ENCODE data around the gene ERMAP.
"Not testable (repeated sequence)": the region's sequence is repeated elsewhere in the genome, so short reads cannot be mapped to it uniquely, and the experiment has no call there.

The ERMAP gene

DNA sequence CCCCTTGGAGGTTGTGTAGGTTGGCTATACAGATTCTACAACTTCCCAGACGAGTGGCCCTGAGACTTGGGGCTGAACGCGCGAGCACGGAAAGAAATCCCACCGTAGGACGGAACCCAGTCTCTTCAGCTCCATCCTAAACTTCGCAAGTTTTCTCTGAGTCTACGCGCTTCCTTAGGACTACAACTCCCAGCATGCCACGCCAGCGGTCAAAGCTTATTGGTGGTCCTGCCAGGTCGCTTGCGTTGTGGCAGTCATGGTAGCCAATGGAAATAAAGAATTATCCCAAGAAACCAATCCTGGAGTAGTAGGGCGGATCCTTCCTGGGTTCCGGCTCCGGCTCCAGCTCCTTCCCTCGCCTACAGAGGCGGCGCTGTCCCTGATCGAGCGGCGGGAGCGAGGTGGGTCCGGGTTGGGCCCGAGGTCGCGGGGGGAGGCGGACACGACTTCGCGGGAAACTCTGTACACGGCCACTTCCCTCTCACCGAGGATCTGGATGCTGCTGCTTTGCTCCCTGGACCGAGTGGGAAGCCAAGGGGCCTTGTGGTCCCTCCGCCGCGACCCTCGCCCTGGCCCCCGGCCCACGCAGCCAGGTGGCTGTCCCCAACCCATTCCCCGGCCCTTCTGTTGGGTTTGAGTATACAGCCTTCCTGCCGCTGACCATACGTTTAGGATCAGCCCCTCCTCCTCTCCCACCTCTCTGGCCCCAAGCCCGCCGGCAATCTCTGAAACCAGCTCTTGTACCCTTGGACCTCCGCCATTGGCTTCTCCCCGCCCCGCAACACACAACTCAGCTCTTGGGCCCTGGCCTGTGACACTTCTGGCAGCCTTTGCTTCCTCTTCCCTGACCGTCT is 29.6 kb downstream of the ERMAP start, which contains the start of gene ZNF691:
Gene ZNF691 (plus strand): TSS at position 357 of the 854 bp plus-strand sequence. CDS start 3,046 bp downstream, outside the sequence.
- DNase-seq: peak; percentile 91

DNA sequence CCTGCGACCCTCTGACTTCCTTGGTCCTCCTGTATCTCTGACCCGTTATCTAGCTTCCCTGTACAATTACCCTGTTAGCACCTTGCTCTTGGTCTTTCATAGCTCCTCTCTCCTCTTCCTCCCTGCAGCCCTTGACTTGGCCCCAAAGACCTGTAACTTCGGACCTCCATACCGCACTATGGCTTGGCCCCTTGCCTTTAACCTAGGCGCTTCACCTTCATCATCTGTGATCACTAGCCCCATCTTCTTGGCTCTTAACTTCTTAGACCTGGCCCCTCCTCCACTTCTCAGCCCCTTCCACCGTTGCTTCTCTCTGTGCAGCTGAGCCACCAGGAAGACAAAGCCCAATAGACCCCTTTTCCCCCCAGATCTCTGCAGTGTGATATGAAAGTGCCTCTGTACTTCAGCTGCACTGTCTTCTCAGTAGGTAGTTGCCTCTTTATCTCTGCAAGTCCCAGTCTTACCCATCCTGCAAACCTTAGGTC is 30.2 kb downstream of the ERMAP start:
- no peak for DNase-seq

DNA sequence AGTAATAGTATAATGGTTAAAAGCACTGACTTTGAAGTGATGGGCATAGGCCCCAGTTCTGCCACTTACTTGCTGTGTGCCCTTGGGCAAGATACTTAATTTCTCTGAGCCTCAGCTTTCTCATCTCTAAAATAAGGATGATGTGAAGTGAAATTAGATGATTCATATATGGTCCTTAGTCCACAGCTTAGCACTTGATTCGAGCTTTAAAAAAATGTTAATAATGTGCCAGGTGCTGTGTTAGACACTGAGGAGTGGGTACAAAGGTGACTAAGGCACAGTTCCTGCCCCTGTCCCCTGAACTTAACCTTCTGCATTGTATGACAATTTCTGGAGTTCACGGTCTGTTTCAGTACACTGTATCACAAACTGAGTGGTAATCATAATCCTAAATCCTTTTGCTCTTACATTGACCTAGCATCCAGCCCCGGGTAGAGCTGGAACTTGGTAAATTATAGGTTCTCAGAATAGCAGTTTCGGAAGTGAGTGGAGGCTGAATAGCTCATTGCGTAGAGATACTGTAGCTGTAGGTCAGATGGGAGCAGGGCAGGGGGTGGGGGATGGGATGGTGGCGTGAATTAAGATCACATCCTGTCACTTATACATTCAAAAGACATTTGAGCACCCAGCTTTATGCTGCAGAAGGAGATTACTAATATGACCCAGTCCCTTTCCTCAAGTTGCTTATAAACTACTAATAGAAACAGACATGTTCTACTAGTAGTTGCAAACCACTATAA is 31.0 kb downstream of the ERMAP start:
- no peak for DNase-seq

DNA sequence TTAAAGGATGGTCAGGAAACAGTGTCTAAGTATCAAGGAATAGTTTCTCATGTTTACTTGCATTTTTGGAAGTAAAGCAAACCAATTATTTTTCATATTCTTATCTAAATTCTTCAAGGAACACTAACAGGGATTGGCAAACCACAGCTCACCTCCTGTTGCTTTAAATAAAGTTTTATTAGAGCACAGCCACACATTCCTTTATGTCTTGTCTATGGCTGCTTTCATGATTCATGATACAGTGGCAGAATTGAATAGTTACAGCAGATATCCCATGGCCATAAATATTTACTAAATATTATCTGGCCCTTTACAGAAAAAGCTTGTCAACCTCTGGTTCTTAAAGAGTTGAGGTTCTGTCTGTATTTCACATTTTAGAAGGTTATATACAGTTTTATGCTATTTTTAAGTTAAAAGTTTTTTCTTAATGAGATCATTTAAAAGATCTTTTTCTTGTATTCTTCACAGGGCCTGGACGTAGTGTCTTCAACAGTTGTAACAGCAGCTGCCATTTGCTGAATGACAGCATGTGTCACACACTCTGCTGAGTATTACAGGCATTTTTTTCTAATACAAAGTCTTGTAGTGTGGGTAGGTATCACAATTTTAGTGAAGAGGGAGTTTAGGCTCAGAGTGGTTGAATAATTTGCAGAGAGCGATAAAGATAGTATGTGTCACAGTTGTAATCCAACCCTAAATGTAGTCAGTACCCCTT is 32.1 kb downstream of the ERMAP start:
- DNase-seq: no peak

DNA sequence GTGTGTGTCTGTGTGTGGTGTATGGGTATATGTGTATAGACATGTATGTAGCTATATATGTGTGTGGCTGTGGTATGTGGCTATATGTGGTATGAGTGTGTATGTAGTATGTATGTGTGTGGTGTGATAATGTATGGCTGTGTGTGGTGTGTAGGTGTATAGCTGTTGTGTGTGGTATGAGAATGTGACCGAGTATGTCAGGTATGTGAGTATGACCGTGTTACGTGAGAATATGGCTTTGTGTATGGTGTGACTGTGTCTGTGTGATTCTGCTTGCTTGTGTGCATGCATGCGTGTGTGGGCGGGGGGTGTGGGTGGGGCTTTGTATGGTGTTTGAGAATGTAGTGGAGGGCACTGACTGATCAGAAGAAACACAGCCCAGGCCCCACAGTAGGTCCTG is 33.0 kb downstream of the ERMAP start:
- no peak for DNase-seq

DNA sequence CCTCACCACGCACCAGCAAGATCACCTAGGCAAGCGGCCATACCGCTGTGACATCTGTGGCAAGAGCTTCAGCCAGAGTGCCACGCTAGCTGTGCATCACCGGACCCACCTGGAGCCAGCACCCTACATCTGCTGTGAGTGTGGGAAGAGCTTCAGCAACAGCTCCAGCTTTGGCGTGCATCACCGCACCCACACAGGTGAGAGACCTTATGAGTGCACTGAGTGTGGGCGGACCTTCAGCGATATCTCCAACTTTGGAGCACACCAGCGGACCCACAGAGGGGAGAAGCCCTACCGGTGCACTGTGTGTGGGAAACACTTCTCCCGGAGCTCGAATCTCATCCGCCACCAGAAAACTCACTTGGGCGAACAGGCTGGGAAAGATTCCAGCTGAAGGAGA is 34.5 kb downstream of the ERMAP start:
- no peak for DNase-seq

DNA sequence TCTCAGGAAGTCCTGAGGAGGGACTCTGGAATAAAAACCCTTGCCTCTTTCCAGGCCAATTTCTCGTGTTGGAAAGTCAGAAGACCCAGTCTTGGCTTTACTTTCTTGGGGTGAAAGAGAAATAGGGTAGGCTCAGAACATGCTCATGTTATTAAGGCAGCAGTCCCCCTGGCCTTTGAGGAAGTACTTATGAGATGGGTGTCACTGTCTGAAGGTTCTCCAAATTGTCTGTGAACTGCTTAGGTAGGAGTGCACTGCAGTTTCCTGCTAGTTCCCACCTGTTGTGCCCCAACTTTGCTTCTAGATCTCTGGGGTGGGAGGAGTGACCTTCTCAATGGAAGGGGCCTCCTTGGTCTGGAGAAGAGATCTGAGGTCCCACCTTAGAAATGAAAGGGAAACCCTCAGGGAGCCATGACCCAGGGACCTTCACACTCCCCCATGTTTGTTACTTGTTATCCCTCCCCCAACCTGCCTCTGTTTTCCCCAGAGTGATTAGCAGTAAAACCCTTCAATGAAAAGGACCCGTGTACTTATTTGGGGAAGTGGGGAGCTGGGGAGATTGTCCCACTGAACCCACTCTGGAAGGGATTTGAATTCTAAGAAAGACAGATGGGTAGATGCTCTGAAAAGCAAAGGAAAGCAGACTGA is 35.2 kb downstream of the ERMAP start:
- DNase-seq: no peak

DNA sequence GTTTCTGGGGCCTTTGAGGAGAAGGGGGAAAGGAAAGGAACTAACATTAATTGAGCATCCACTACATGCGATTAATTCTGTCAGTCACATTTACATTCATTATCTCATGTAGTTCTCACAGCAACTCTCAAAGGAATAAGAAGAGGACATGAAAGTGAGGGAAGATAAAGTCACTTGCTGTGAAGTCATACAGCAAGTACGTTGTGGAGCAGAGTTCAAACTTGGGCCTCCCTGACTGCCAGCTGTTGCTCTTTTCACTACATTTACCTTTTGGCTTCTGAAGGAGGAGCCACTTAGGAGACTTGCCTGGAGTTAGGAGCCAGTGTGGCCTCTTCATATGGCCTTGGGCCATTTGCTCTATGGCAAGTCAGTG is 35.7 kb downstream of the ERMAP start:
- no peak for DNase-seq

DNA sequence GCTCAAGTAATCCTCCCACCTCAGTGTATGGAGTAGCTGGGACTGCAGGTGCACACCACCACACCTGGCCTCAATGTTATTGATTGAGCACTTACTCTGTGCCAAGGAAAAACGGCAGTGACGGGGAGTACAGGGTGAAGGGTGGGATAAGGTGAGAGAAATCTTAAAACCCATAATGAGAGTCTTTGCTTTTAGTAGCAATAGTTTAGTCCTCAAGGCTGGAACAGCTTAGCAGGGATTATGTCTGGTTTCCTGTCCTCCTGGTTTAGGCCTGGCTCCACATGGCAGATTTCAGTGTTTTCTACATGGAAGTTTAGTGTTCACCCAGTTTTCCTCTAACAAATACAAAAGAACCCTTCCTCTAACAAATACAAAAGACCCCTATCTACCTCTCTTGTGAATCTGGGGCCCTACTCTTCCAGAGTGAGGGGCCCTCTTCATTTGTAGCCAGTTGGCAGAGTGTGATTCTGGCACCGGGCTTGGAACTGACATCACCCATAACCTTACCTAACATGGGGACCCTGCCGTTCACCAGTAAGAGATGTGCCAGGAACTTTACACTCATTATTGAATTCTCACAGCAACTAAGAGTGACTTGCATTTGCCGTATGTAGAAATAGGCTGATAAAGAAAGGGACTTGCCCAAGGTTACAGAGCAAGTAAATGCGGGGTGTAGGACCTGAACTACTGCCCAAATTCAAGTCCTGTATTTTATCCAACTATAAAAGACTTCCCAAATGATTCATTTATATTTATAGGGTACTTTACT is 36.4 kb downstream of the ERMAP start:
- no peak for DNase-seq

DNA sequence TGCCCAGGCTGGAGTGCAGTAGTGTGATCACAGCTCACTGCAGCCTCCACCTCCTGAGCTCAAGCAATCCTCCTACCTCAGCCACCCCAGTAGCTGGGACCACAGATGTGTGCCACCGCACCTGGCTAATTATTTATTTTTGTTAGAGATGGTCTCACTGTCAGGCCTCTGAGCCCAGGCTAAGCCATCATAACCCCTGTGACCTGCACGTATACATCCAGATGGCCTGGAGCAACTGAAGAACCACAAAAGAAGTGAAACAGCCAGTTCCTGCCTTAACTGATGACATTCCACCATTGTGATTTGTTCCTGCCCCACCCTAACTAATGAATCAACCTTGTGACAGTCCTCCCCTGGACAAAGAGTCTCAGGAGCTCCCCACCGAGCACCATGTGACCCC is 39.6 kb downstream of the ERMAP start:
- DNase-seq: not testable (repeated sequence)

DNA sequence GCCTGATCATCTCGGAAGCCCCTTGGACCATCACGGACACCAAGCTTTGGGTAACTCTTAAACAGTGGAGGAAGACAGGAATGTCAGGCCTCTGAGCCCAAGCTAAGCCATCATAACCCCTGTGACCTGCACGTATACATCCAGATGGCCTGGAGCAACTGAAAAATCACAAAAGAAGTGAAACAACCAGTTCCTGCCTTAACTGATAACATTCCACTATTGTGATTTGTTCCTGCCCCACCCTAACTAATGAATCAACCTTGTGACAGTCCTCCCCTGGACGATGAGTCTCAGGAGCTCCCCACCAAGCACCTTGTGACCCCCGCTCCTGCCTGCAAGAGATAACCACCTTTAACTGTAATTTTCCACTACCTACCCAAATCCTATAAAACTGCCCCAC is 42.4 kb downstream of the ERMAP start:
- DNase-seq: not testable (repeated sequence)

DNA sequence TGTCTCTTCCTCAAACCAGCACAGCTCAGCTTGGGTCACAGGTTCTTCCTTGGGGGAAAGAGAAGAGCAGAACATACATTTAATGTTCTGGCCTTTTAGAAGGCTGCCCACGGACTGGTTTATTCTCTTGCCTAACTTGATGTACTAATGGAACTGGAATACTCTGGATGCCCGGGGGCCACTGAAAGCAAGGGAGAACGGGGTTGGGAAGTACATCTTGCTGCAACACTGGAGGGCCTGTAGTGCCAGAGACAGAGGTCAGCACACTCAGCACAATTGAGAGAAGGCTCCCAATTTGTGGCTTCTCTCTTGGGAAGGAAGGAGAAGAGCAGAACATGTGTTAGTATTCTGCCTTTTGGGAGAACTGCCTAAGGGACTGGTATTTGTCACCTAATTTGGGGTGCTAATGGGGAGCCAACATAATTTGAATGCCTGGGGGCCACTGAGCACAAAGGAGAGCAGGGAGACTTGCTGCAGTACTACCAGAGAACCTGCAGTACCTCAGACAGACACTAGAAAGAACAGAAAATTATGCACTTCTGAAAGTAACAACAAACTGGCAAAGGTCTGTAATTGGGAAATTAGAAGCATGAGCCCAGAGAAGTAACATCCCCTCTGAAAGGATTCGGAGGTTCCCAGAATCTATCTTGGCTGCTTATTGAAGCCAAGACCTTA is 43.6 kb downstream of the ERMAP start:
- no peak for DNase-seq

DNA sequence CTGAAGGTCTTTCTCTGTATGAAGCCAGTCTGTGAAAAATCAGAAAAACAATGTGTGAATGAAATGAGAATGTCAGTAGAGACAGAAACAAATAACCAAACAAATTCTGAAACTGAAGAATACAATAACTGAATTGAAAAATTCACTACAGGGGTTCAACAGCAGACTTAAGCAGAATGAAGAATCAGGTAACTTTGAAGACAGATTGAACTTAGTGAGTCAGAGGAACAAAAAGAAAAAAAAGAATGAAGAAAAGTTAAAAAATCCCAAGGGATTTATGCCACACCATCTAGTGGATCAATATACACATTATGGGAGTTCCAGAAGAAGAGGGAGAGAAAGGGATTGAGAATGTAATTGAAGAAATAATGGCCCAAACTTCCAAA is 44.1 kb downstream of the ERMAP start:
- no peak for DNase-seq

DNA sequence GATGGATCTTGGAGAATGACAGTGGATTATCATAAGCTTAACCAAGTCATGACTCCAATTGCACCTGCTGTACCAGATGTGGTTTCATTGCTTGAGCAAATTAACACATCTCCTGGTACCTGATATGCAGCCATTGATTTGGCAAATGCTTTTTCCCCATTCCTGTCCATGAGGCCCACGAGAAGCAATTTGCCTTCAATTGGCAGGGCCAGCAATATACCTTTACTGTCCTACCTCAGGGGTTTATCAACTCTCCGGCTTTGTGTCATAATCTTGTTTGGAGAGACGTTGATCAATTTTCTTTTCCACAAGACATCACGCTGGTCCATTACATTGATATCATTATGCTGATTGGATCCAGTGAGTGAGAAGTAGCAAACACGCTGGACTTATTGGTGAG is 49.6 kb downstream of the ERMAP start:
- no peak for DNase-seq

DNA sequence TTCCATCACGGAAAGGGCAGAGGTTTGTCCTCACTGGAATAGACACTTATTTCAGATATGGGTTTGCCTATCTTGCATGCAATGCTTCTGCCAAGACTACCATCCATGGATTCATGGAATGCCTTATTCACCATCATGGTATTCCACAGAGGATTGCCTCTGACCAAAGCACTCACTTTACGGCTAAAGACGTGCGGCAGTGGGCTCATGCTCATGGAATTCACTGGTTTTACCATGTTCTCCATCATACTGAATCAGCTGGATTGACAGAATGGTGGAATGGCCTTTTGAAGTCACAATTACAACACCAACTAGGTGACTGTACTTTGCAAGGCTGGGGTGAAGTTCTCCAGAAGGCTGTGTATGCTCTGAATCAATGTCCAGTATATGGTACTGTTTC is 51.5 kb downstream of the ERMAP start:
- DNase-seq: not testable (repeated sequence)

DNA sequence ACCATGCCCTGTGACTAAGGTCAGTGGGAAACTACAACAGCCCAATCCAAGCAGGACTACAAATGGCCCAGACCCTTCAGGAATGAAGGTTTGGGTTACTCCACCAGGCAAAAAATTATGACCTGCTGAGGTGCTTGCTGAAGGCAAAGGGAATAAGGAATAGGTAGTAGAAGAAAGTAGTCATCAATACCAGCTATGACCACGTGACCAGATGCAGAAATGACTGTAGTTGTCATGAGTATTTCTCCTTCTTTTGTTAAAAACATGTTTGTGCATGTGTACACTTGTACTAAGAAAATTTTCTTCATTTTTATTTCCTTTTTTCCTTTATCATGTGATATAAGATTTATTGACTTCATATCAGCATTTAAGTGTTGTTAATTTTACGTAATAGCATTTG is 52.3 kb downstream of the ERMAP start:
- not testable (repeated sequence) for DNase-seq

DNA sequence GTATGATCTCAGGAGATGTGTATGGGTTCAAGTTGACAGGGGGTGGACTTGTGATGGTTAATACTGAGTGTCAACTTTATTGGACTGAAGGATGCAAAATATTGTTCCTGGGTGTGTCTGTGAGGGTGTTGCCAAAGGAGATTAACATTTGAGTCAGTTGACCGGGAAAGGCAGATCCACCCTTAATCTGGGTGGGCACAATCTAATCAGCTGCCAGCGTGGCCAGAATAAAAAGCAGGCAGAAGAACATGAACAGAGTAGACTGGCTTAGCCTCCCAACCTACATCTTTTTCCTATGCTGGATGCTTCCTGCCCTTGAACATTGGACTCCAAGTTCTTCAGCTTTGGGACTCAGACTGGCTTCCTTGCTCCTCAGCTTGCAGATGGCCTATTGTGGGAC is 52.8 kb downstream of the ERMAP start:
- not testable (repeated sequence) for DNase-seq

DNA sequence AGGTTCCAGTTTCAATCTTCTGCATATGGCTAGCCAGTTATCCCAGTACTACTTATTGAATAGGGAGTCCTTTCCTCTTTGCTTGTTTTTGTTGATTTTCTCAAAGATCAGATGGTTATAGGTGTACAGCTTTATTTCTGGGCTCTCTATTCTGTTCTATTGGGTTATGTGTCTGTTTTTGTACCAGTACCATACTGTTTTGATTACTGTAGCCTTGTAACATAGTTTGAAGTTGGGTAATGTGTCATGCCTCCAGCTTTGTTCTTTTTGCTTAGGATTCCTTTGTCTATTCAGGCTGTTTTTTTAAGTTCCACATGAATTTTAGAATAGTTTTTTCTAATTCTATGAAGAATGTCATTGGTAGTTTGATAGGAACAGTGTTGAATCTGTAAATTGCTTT is 56.2 kb downstream of the ERMAP start:
- DNase-seq: not testable (repeated sequence)

DNA sequence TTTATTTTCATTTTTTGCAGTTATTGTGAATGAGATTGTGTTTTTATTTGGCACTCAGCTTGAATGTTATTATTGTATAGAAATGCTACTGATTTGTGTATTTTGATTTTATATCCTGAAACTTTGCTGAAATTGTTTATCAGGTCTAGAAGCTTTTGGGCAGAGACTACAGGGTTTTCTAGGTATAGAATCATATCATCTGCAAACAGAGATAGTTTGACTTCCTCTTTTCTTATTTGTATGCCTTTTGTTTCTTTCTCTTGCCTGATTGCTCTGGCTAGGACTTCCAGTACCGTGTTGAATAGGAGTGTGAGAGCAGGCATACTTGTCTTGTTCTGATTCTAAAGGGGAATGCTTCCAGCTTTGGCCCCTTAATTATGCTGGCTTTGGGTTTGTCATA is 56.7 kb downstream of the ERMAP start:
- DNase-seq: no peak

DNA sequence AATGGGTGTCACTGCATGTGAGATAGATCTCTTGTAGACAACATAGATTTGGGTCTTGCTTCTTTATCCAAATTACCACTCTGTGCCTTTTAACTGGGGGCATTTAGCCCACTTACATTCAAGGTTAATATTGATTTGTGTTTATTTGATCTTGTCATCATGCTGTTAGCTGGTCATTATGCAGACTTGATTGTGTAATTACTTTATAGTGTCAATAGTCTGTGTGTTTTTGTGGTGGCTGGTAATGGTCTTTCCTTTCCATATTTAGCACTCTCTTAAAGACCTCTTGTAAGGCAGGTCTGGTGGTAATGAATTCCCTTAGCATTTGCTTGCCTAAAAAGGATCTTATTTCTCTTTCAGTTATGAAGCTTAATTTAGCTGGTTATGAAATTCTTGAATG is 59.1 kb downstream of the ERMAP start:
- peak; percentile 15 for DNase-seq

DNA sequence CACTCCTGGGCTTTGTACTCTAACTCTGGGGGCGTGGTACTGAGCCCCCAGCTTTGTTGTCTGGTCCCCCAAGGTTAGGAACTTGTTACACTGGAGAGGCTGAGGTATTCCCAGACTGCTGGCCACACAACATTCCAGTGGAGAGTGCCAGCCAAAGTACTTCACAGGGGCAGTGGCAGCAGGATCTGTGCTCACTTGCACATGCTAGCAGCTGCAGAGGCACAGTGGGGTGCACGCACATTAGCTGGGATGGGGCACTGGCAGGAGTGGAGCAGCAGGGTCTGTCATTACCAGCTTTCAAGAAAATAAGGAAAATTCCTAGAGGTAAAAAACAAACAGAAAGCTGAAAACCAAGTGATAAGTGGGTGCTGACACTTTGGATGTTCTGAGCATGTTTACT is 60.5 kb downstream of the ERMAP start:
- no peak for DNase-seq

DNA sequence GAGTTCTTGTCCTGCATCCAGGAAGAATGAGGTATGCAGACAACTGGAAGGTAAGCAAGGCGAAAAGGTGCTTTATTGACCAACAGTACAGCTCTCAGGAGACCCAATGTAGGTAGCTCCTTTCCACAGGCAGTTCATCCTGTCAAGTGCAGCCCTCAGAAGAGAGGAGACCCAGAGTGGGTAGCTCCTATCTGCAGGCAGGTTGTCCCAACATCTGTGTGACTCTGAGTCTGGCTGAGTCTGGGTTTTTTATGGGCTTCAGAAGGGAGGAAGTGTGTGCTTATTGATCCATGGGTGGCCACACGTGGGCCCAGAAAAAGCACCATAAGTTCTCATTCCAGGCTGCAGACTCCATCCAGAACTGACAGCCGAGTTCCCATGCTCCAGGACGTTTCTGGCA is 63.5 kb downstream of the ERMAP start:
- DNase-seq: no peak
